Adipose tissue (tissue), 3 donors: ENCODE data around the gene F13B. TPM values are rescaled to one million over a fixed set of nuclear protein-coding genes. Genes with fewer than 3 reads are reported as not detected.
"Not testable (repeated sequence)": the region's sequence is repeated elsewhere in the genome, so short reads cannot be mapped to it uniquely, and the experiment has no call there.

ENCODE experiments used
- H3K27ac ChIP-seq: one replicate; pipeline ENCODE4 v1.5.1; 2013; ENCODE audit warnings: low read depth, low read length
- WGBS, 3 donors: extraction: QIAGEN DNeasy Blood & Tissue Kit; methylation state at CpG; one replicate each; pipeline ENCODE4 v1.1.7; 2013; 5-methylcytosine and 5-hydroxymethylcytosine counted together
- polyA plus RNA-seq, 3 donors: library from polyadenylated mRNA; stranded (reverse); fragments of 200-250 nt; gene quantifications; one replicate each; pipeline ENCODE4 v1.2.3, GENCODE V29; 2013
- donor health status: healthy with polysubstance abuse.
- donor health status: Bipolar disorder and iron deficiency.
- donor health status: healthy.

Gene F13B
- polyA plus RNA-seq, result not detected

GRCh38 chr1:197066719-197067456, at the start of gene F13B:
TSS of gene F13B (minus strand) at chr1:197067260. CDS start at chr1:197067223, 37 bp downstream.
- 58 to 85% (median 80%) methylated on average over 3 of the region's 3 CpGs for WGBS, 3 donors
- H3K27ac ChIP-seq, result no peak within 1 kb of the TSS

- 94 to 98% (median 97%) methylated on average over 2 of the region's 2 CpGs for WGBS, 3 donors
- H3K27ac ChIP-seq, result no peak overlapping the region
Observed at GRCh38 chr1:197116156-197116555, 49.1 kb upstream of the F13B start.

- H3K27ac ChIP-seq, result no peak overlapping the region
- 96 to 98% (median 97%) methylated on average over 1 of the region's 1 CpG for WGBS, 3 donors
Observed at GRCh38 chr1:197106869-197107268, 39.8 kb upstream of the F13B start.

GRCh38 chr1:197103300-197103699, 36.2 kb upstream of the F13B start:
- H3K27ac ChIP-seq, result no peak overlapping the region
- 95 to 97% (median 96%) methylated on average over 5 of the region's 5 CpGs for WGBS, 3 donors

- no peak overlapping the region for H3K27ac ChIP-seq
Observed at GRCh38 chr1:197101978-197102377, 34.9 kb upstream of the F13B start.

GRCh38 chr1:197100677-197101076, 33.6 kb upstream of the F13B start:
- no peak overlapping the region for H3K27ac ChIP-seq
- WGBS, 3 donors, result 92 to 96% (median 94%) methylated on average over 3 of the region's 3 CpGs

More at GRCh38 chr1:197101978-197102377, 34.9 kb upstream of the F13B start:
- WGBS, 3 donors, result 94 to 97% (median 95%) methylated on average over 3 of the region's 3 CpGs

GRCh38 chr1:197099444-197099843, 32.4 kb upstream of the F13B start:
- H3K27ac ChIP-seq, result no peak overlapping the region

- 97 to 98% (median 98%) methylated on average over 2 of the region's 2 CpGs for WGBS, 3 donors
- H3K27ac ChIP-seq, result not testable (repeated sequence)
Observed at GRCh38 chr1:197096971-197097370, 29.9 kb upstream of the F13B start.

GRCh38 chr1:197096137-197096536, 29.1 kb upstream of the F13B start:
- no peak overlapping the region for H3K27ac ChIP-seq
- 70 to 92% (median 88%) methylated on average over 1 of the region's 1 CpG for WGBS, 3 donors

- H3K27ac ChIP-seq, result no peak overlapping the region
- 90 to 95% (median 94%) methylated on average over 4 of the region's 4 CpGs for WGBS, 3 donors
Observed at GRCh38 chr1:197093226-197093885, 26.3 kb upstream of the F13B start.

GRCh38 chr1:197092491-197093023, 25.5 kb upstream of the F13B start:
- H3K27ac ChIP-seq, result no peak overlapping the region
- WGBS, 3 donors, result 92 to 97% (median 97%) methylated on average over 1 of the region's 1 CpG

GRCh38 chr1:197083474-197083873, 16.4 kb upstream of the F13B start:
- H3K27ac ChIP-seq, result no peak overlapping the region

GRCh38 chr1:197081117-197081753, 14.2 kb upstream of the F13B start:
- no peak overlapping the region for H3K27ac ChIP-seq
- 96 to 99% (median 97%) methylated on average over 5 of the region's 5 CpGs for WGBS, 3 donors

GRCh38 chr1:197080323-197080722, 13.3 kb upstream of the F13B start:
- WGBS, 3 donors, result 89 to 93% (median 90%) methylated on average over 2 of the region's 2 CpGs

GRCh38 chr1:197076585-197076984, 9.5 kb upstream of the F13B start:
- WGBS, 3 donors, result 65 to 75% (median 75%) methylated on average over 1 of the region's 1 CpG
- H3K27ac ChIP-seq, result no peak overlapping the region

More at GRCh38 chr1:197080323-197080722, 13.3 kb upstream of the F13B start:
- no peak overlapping the region for H3K27ac ChIP-seq

- WGBS, 3 donors, result 82 to 88% (median 88%) methylated on average over 1 of the region's 1 CpG
- no peak overlapping the region for H3K27ac ChIP-seq
Observed at GRCh38 chr1:197073978-197074377, 6.9 kb upstream of the F13B start.

- no peak overlapping the region for H3K27ac ChIP-seq
Observed at GRCh38 chr1:197067457-197067818, 378 bp upstream of the F13B start.

- WGBS, 3 donors, result 86 to 93% (median 92%) methylated on average over 1 of the region's 1 CpG
- no peak overlapping the region for H3K27ac ChIP-seq
Observed at GRCh38 chr1:197066277-197066676, 783 bp downstream of the F13B start.

- H3K27ac ChIP-seq, result no peak overlapping the region
Observed at GRCh38 chr1:197065559-197065958, 1.5 kb downstream of the F13B start.
